ENCODE data around the gene BAIAP2L2. TPM values are rescaled to one million over a fixed set of nuclear protein-coding genes. Genes with fewer than 3 reads are reported as not detected.

BAIAP2L2 gene
- total and polyA plus RNA-seq, 2 of the 4 experiments (the other 2 are of a cell fraction) = 0.18 to 0.46 TPM

- Histone ChIP-seq H3K36me3 (ENCODE audit: control insufficient read depth, insufficient read depth, low read length) (peaks cover 10% of the 10 kb centered on the region), H2BK15ac (ENCODE audit: low read depth, low read length) (no peak overlapping the region), H4K20me1 (ENCODE audit: insufficient read depth, low read length) (no peaks in the 10 kb centered on the region), H3K9me1 (ENCODE audit: insufficient read depth, low read length) (0 out of 2 replicates have a peak, but pooled peaks cover 1% of the 10 kb centered on the region), H3K27me3 (ENCODE audit: control insufficient read depth, insufficient read depth, low read length) (no peaks in the 10 kb centered on the region; the same call in 1 of the 2 replicates), H3K14ac (replicated peaks; ENCODE audit: low read depth, low read length) (no peak overlapping the region), H2BK20ac (ENCODE audit: low read depth, low read length) (no peak overlapping the region), H3K9ac (ENCODE audit: low read depth, low read length) (no peak overlapping the region), H2AFZ (replicated peaks; ENCODE audit: low read length, poor library complexity) (no peak overlapping the region), H4K91ac (ENCODE audit: insufficient read depth, low read depth, low read length) (no peak overlapping the region), H3K18ac (ENCODE audit: low read depth, low read length) (no peak overlapping the region), H3K4me3 (ENCODE audit: insufficient read depth, low read depth, low read length) (no peak overlapping the region), H3K23ac (ENCODE audit: low read depth, low read length) (no peak overlapping the region), H3K4me1 (ENCODE audit: control insufficient read depth, insufficient read depth, low read length) (no peaks in the 10 kb centered on the region), H3K27ac (ENCODE audit: insufficient read depth, low read length) (no peak overlapping the region), H2AK5ac (ENCODE audit: low read depth, low read length) (no peak overlapping the region), H4K8ac (ENCODE audit: low read depth in 2 of 2, low read length in 2 of 2) (no peak overlapping the region), H2BK120ac (ENCODE audit: low read depth, low read length) (no peak overlapping the region), H3K4ac (ENCODE audit: low read depth, low read length) (no peak overlapping the region), H2AK9ac (replicated peaks; ENCODE audit: low read depth, low read length, poor library complexity) (no peak overlapping the region), H3K9me3 (ENCODE audit: control insufficient read depth, insufficient read depth, low read length) (no peaks in the 10 kb centered on the region), H2BK5ac (ENCODE audit: low read depth, low read length, poor library complexity, severe bottlenecking) (no peak overlapping the region), H3K56ac (ENCODE audit: extremely low read depth, insufficient read depth, low read length) (no peak overlapping the region), H3K4me2 (ENCODE audit: low read depth, low read length) (no peak overlapping the region), H4K5ac (ENCODE audit: low read depth, low read length) (no peak overlapping the region), H3K79me1 (ENCODE audit: low read depth in 1 of 2, low read length in 2 of 2) (no peaks in the 10 kb centered on the region)
- no peak for DNase-seq
- dilution Hi-C loops (cut with HindIII; ENCODE audit: low sequenced_read_pairs, unreplicated experiment) = no loop called here
- POLR2A ChIA-PET (ENCODE audit: unreplicated experiment) = no interaction called here
- TF ChIP-seq RCOR1 (IDR thresholded peaks at IDR 0.05; ENCODE audit: insufficient replicate concordance, low read length) (no peak), CHD1 (IDR thresholded peaks at IDR 0.05; ENCODE audit: low read depth, low read length) (no peak), USF2 (IDR thresholded peaks at IDR 0.05; ENCODE audit: low read depth, low read length) (no peak), FOS (IDR thresholded peaks at IDR 0.05; ENCODE audit: low read depth, low read length) (no peak), BHLHE40 (IDR thresholded peaks at IDR 0.05; ENCODE audit: low read depth, low read length) (no peak), SMC3 (IDR thresholded peaks at IDR 0.05; ENCODE audit: low read depth, low read length) (no peak)
- ATAC-seq (ENCODE audit: low read depth) = no peak
- CTCF ChIA-PET = no interaction called here
- no TSS peak for BruUV-seq (replicated peaks)
- intact Hi-C loops (cut with micrococcal nuclease) = no loop called here
- 97% methylated on average over 16 of the region's 32 CpGs; no CpG with 5 or more reads in 1 of the 2 experiments for WGBS, 2 experiments (ENCODE audit: extremely low coverage in 2 of 2, insufficient read length in 1 of 2)
- in situ Hi-C loops (cut with MboI; ENCODE audit: low sequenced_read_pairs) = no loop called here
Measured at GRCh38 chr22:38075105-38075825, 35.2 kb downstream of the BAIAP2L2 start.

Data from IMR-90 (cell line).